NCI-H446 (cell line): ENCODE measurements around the gene TMEM47.

Source experiments
- DNase-seq, 2 experiments: peaks; one replicate each; lab custom pipeline; 2025; lab: John Stamatoyannopoulos, UW

TMEM47 gene

DNA sequence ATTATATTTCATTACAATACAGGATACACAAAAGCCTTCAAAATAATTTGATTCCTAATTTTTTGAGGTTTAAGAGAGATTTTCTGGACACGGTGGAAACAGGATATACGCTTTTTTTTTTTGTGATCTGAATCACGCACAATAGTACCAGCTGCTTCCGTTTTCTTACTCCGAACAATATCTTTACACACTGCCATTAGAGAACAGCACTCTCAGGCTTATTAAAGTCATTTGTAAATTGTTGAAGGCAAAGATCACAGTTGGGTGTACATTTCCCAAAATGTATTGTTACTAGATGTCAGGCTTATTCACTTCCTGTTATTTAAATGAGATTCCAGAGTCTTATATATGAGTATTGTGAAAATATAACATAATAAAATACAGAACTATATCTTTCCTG, 71.5 kb downstream of the TMEM47 start:
- DNase-seq, result no peak

GRCh38 chrX:34584781-34585180, 72.3 kb downstream of the TMEM47 start:
- no peak for DNase-seq

- no peak for DNase-seq
These were observed 77.0 kb downstream of the TMEM47 start for GRCh38 chrX:34580069-34580468.

DNA sequence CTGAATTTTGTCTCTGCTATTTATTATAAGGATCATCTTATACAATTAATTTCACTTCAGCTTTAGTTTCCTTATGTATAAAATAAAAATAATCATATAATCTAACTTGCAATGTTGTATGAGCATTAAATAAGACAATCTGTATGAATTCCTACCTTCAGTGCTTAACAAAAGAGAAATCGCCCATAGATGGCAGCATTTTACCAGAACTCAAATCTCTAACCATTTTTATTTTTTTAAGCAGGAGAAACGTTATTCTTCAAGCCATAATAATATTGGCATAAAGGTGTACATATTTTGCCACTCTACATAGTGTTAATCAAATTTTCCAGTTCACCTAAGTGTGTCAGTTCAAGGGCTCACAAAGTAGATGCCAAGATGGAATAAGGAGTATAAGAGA, 78.8 kb downstream of the TMEM47 start:
- no peak for DNase-seq
